ENCODE measurements around the gene MYH13.

GRCh38 chr17:10290041-10290440 lies 82.8 kb downstream of the MYH13 start:
- TF ChIP-seq POLR2AphosphoS5 (IDR thresholded peaks at IDR 0.05) = no peak
- no peak for TF ChIP-seq CTCF (IDR thresholded peaks at IDR 0.05)
- no peak for TF ChIP-seq POLR2A (IDR thresholded peaks at IDR 0.05)

Data from suprapubic skin (tissue), 4 donors.